GM21423 (cell line): ENCODE measurements around the gene ZNF618.

ENCODE experiments used
- ATAC-seq: cut with Tn5 transposase; IDR thresholded peaks from one replicate; pipeline ENCODE4 v1.9.1; 2021; ENCODE audit warnings: mild to moderate bottlenecking, moderate library complexity; ENCODE audit not compliant: unreplicated experiment

ZNF618 gene

GRCh38 chr9:113954591-113954990, 78.5 kb downstream of the ZNF618 start:
- no peak for ATAC-seq

GRCh38 chr9:113955076-113955752, 79.1 kb downstream of the ZNF618 start:
- ATAC-seq: no peak

GRCh38 chr9:113956901-113957300, 80.8 kb downstream of the ZNF618 start:
- ATAC-seq: no peak

- ATAC-seq: no peak
Observed at GRCh38 chr9:113957351-113957750, 81.2 kb downstream of the ZNF618 start.

- ATAC-seq: no peak
Observed at GRCh38 chr9:113957821-113958341, 81.8 kb downstream of the ZNF618 start.

- no peak for ATAC-seq
Observed at GRCh38 chr9:113958556-113958955, 82.4 kb downstream of the ZNF618 start.

GRCh38 chr9:113960768-113961167, 84.7 kb downstream of the ZNF618 start:
- ATAC-seq: no peak

- ATAC-seq: no peak
Observed at GRCh38 chr9:113962396-113962795, 86.3 kb downstream of the ZNF618 start.

- ATAC-seq: no peak
Observed at GRCh38 chr9:113963017-113963620, 87.0 kb downstream of the ZNF618 start.

- ATAC-seq: no peak
Observed at GRCh38 chr9:113963696-113964494, 87.8 kb downstream of the ZNF618 start.

- no peak for ATAC-seq
Observed at GRCh38 chr9:113964495-113965170, 88.5 kb downstream of the ZNF618 start.

- ATAC-seq: no peak
Observed at GRCh38 chr9:113966394-113966793, 90.3 kb downstream of the ZNF618 start.

GRCh38 chr9:113967380-113967779, 91.3 kb downstream of the ZNF618 start:
- ATAC-seq: no peak

GRCh38 chr9:113969343-113969742, 93.2 kb downstream of the ZNF618 start:
- ATAC-seq: no peak

GRCh38 chr9:113973226-113973625, 97.1 kb downstream of the ZNF618 start:
- ATAC-seq: no peak

GRCh38 chr9:113973963-113974413, 97.9 kb downstream of the ZNF618 start:
- ATAC-seq: no peak

GRCh38 chr9:113976915-113977314, 100.8 kb downstream of the ZNF618 start:
- ATAC-seq: no peak

- no peak for ATAC-seq
Observed at GRCh38 chr9:113978725-113979342, 102.7 kb downstream of the ZNF618 start.

- ATAC-seq: no peak
Observed at GRCh38 chr9:113979343-113980127, 103.4 kb downstream of the ZNF618 start.
